GM19328 (cell line): ENCODE measurements around the gene TMCO4.

Source experiments
- ATAC-seq: cut with Tn5 transposase; IDR thresholded peaks from one replicate; pipeline ENCODE4 v1.9.1; 2021; ENCODE audit warnings: mild to moderate bottlenecking, moderate library complexity; ENCODE audit not compliant: unreplicated experiment

The TMCO4 gene

GRCh38 chr1:19662313-19662712, 137.4 kb downstream of the TMCO4 start:
- no peak for ATAC-seq

- ATAC-seq: no peak
Observed at GRCh38 chr1:19661721-19662228, 137.9 kb downstream of the TMCO4 start.

- ATAC-seq: no peak
Observed at GRCh38 chr1:19658186-19658585, 141.5 kb downstream of the TMCO4 start.

GRCh38 chr1:19657511-19657910, 142.2 kb downstream of the TMCO4 start:
- ATAC-seq: no peak

- ATAC-seq: no peak
Observed at GRCh38 chr1:19656780-19657466, 142.8 kb downstream of the TMCO4 start.

GRCh38 chr1:19656134-19656779, 143.5 kb downstream of the TMCO4 start:
- no peak for ATAC-seq

- no peak for ATAC-seq
Observed at GRCh38 chr1:19655718-19656080, 144.0 kb downstream of the TMCO4 start.

- ATAC-seq: no peak
Observed at GRCh38 chr1:19654886-19655717, 144.6 kb downstream of the TMCO4 start.

- no peak for ATAC-seq
Observed at GRCh38 chr1:19654386-19654785, 145.3 kb downstream of the TMCO4 start.

- no peak for ATAC-seq
Observed at GRCh38 chr1:19651141-19651737, 148.5 kb downstream of the TMCO4 start.

- ATAC-seq: no peak
Observed at GRCh38 chr1:19650416-19651140, 149.1 kb downstream of the TMCO4 start.

GRCh38 chr1:19648689-19649088, 151.0 kb downstream of the TMCO4 start:
- no peak for ATAC-seq

GRCh38 chr1:19648239-19648638, 151.5 kb downstream of the TMCO4 start:
- ATAC-seq: no peak

GRCh38 chr1:19647643-19648042, 152.1 kb downstream of the TMCO4 start:
- no peak for ATAC-seq

- ATAC-seq: no peak
Observed at GRCh38 chr1:19646377-19647319, 153.1 kb downstream of the TMCO4 start.

GRCh38 chr1:19645411-19646251, 154.1 kb downstream of the TMCO4 start:
- no peak for ATAC-seq

- no peak for ATAC-seq
Observed at GRCh38 chr1:19644681-19645410, 154.9 kb downstream of the TMCO4 start.

- ATAC-seq: no peak
Observed at GRCh38 chr1:19644395-19644680, 155.4 kb downstream of the TMCO4 start.
